Measurements from ENCODE around the gene LRP1. TPM values are rescaled to one million over a fixed set of nuclear protein-coding genes. Genes with fewer than 3 reads are reported as not detected.
A peak's percentile ranks its signal among the peaks of the same experiment; 100 is the strongest.

LRP1 gene
- total and polyA plus RNA-seq, 2 of the 13 experiments (the other 11 are each of a cell fraction or from before 2014, with no cell fraction given) = 14.7 to 30.8 TPM

DNA sequence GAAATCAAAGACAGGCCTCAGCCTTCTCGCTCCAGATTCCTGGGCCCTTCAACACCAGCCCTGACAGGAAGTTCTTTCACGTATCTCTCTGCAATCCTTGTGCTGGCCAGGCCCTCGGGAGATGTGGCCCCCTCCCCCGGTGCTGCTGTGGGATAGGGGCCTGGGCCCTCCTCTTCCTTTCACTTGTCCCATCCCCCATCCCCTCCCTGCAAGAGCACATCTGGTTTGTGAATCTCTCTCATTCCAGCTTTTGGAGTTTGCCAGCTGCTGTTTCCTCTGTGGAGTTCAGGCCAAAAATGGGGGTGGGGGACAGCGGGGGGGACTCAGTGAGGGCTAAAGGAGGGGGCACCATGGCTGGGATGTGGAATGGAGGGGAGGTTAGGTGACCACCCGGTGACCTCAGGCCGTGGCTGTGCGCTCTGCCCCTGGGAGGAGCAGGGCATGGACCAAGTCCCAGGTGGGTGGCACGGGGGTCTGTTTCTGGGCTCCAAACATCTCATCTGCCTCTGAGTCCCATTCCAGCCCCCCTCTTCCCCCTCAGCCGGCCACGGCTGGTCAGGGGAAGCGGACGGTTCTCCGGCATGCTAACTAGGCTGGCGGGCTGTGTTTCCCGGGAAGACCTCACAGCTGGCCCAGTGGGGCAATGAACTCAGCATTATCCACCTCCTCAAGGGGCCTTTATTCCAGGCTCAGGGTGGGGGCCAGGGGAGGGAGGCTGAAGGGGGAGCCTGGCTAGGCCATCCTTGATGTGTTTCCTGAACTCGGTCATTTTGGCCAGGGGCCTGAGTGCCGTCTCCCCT is 7.4 kb downstream of the LRP1 start:
- no peak for DNase-seq (ENCODE audit: low spot score)
- Histone ChIP-seq H3K4me2 (ENCODE audit: low read depth, low read length) (0 out of 2 replicates have a peak overlapping the region, but pooled peaks have one; percentile 0), H3K36me3 (replicated peaks in 1 of 2; ENCODE audit: control insufficient read depth in 1 of 2, insufficient read depth in 2 of 2, low read length in 2 of 2) (peaks cover 10 to 24% of the 10 kb centered on the region in 2 experiments; a peak in 4 of 5 replicates), H3K9me3 (ENCODE audit: low read length) (no peaks in the 10 kb centered on the region), H2AFZ (ENCODE audit: low read length) (no peak overlapping the region), H3K27ac (ENCODE audit: extremely low read length, insufficient read depth, low read length) (peak overlapping the region; percentile 42), H3K79me2 (ENCODE audit: insufficient read depth, low read length) (peaks cover 63% of the 10 kb centered on the region), H3K4me1 (ENCODE audit: insufficient read depth, low read length) (peaks cover 100% of the 10 kb centered on the region), H3K9ac (ENCODE audit: insufficient read depth, low read depth, low read length) (no peak overlapping the region), H3K27me3 (ENCODE audit: control insufficient read depth in 1 of 2, insufficient read depth in 2 of 2, low read length in 2 of 2) (no peaks in the 10 kb centered on the region), H3K4me3 (replicated peaks in 1 of 3; ENCODE audit: insufficient read depth in 1 of 3, low read depth in 2 of 3, low read length in 3 of 3) (no peak overlapping the region), H4K20me1 (ENCODE audit: insufficient read depth, low read length) (peaks cover 31% of the 10 kb centered on the region)
- intact Hi-C loops (cut with micrococcal nuclease; ENCODE audit: unreplicated experiment) = no loop called here
- POLR2A ChIA-PET = interaction anchor here (4.3 to 16.0 kb wide), 3 partner anchors 7 to 24 kb away, joined by 19 to 827 read pairs (median 157); partner anchors contain the start of genes LRP1, LRP1-AS and STAT6
- in situ Hi-C loops (cut with HindIII; ENCODE audit: extremely low pct_ligation_motif_present, low pct_unique_long_range_greater_than_20kb) = no loop called here
- WGBS (ENCODE audit: low lambda C conversion rate) = 88% methylated on average over 18 of the region's 18 CpGs
- CTCF ChIA-PET (ENCODE audit: low intra/inter-chr PET ratio, low total read pairs) = no interaction called here
- ATAC-seq = no peak
- no peak for FAIRE-seq
- TF ChIP-seq ZBTB42 (CRISPR knock-in tag; IDR thresholded peaks at IDR 0.05) (no peak), ZBTB33 (CRISPR knock-in tag; IDR thresholded peaks at IDR 0.05) (peak; percentile 21; the same call in 1 of the 2 replicates)
- no TSS peak for BruUV-seq (replicated peaks)

Measured in HepG2 (cell line).